T-helper 22 cell (primary cell): ENCODE results near the gene CTDP1.
"Not testable (repeated sequence)": the region's sequence is repeated elsewhere in the genome, so short reads cannot be mapped to it uniquely, and the experiment has no call there.

Experiments
- DNase-seq: peaks from one replicate; pipeline ENCODE4 v3.0.0-alpha.2; 2020; ENCODE audit warnings: low read depth

Gene CTDP1

GRCh38 chr18:79726721-79727120 is 47.1 kb downstream of the CTDP1 start:
- no peak for DNase-seq

GRCh38 chr18:79727211-79727610 is 47.6 kb downstream of the CTDP1 start:
- DNase-seq = no peak

DNA sequence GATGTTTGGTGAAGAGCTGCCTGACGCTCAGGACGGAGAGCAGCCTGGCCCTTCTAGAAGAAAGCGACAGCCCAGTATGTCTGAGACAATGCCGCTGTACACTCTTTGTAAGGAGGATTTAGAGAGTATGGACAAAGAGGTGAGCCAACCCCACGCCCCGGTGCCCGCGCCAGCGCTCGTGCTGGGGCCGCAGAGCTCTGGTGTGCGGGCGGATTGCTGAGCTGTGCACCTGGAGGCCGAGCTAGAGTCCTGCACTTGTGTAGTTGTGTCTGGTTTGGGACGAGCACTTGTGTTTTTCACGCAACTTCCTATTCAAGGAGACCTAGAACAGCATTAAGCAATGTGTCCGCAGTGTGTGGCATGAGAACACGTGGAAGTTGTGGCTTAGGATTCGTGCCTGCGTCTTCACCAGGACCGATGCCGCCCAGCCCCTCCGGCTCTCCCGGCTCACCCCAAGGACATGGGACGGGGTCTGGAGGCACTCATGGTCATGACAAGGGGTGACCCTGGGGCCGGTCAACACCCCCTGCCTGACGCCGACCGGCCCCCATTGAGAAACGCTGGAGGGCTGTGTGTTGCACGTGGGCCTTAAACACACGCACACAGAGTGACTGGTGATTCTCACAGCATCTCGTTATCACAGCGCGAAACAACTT is 49.5 kb downstream of the CTDP1 start:
- DNase-seq = no peak

- no peak for DNase-seq
Observed at GRCh38 chr18:79729611-79730010, 50.0 kb downstream of the CTDP1 start.

DNA sequence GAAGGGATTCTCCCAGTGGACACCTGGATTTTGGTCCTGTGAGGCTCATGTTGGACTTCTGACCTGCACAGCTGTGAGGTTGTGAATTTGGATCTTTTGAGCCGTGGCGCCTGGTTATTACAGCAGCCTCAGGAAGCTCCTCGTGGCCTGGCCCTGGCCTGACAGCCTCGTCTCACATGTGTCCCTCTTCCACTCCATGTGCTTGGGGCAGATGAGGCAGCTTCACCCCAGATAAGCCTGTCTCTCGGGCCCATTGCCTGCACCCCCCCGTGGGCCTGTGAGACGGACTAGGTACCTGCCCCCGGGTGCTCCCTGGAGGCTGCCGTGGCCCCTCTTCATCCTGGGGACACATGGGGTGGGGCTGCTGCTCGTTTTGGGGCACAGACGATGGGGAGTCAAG is 51.2 kb downstream of the CTDP1 start:
- no peak for DNase-seq

GRCh38 chr18:79731881-79732720 is 52.5 kb downstream of the CTDP1 start:
- DNase-seq = not testable (repeated sequence)

- DNase-seq = no peak
Observed at GRCh38 chr18:79732721-79733025, 53.1 kb downstream of the CTDP1 start.

GRCh38 chr18:79733135-79733701 is 53.6 kb downstream of the CTDP1 start:
- no peak for DNase-seq

GRCh38 chr18:79733986-79734770 is 54.6 kb downstream of the CTDP1 start:
- no peak for DNase-seq

DNA sequence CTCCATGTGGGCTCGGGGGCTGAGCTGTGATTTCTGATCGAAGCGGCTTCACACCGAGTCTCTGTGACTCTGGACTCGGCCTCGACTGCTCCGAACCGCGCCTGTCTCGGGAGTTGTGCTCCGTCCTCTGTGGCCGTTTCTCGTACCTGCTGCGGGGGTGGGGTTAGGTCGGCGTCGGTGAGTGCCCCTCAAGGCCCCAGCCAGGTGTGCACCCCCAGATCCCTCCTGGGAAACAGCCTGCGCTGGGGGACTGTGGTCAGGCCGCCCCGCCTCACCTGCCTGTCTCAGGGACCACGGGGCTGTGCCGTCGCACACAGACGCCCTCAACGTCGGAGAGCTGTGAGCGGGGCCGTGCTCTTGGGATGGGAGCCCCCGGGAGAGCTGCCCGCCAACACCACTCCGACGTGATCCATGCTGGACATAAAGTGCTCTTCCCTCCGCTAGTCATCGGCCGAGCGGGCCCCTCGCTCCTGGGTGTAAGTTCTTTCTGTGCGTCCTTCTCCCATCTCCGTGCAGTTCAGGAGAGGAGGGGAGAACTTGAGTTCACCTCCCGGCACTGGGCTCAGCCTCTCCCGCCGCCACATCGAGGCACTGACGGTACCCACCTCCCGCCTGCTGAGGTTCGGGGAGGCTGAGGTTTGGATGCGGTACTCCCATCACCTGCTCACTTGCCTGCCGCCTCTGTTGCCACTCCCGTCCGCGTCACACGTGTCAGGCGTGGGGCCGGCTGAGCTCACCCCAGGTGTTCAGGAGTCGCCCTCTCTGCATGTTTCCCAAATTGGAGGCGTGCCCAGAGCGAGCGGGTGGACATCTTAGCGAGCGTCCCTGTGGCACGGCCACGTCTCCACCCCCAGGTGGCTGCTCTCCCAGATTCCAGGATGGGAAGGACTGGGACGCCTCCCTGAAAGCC is 55.7 kb downstream of the CTDP1 start:
- no peak for DNase-seq

DNA sequence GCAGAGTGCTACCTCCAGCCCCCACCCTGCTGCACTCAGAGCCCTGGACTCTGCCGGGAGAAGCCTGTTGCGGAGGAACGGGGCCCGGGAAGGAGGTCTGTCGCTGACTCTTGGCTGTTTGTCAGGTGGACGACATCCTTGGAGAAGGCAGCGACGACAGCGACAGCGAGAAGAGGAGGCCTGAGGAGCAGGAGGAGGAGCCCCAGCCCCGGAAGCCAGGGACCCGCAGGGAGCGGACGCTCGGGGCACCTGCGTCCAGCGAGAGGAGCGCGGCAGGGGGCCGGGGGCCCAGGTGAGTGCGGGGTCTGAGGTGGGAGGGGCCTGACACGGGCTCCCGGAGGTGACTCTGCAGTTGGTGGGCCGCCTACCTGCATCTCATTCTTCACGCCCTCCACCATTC is 56.6 kb downstream of the CTDP1 start:
- DNase-seq = no peak

GRCh38 chr18:79736846-79737245 is 57.2 kb downstream of the CTDP1 start:
- no peak for DNase-seq

- DNase-seq = no peak
Observed at GRCh38 chr18:79737426-79737825, 57.8 kb downstream of the CTDP1 start.

DNA sequence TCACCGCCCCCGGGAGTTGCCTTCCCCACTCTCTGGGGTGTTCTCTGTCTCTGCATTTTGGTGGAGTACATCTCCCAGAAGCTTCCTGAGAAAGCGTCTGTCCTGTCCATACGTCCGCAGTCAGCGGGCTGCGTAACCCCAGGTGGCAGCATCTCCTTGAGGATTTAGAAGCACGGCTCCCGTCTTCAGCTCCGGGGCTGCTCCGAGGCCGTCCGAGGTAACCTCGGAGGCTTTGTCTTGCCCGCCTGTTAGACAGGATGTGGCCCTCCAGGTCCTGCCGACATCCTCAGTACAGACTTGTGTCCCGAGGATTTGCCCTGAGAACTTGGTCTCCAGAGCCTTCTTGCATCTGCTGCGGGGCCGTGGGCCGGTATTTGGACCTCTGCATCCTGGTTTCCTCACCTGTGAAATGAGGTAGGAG is 58.4 kb downstream of the CTDP1 start:
- DNase-seq = no peak

- no peak for DNase-seq
Observed at GRCh38 chr18:79738581-79739439, 59.2 kb downstream of the CTDP1 start.

DNA sequence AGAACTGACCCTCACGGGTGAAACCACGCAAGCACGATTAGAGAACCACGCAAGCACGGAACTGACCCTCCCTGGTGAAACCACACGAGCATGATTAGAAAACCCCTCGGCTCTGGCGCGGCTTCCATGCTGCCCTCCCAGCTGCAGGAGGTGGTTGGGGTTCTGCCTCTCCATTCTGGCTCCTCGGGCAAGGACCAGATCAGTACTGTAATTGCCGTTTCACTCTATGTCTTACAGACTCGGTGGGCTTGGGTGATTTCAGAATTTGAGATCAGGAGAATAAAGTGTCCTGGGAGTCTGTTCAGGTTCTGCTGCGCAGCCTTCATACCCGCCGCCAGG is 59.8 kb downstream of the CTDP1 start:
- no peak for DNase-seq

DNA sequence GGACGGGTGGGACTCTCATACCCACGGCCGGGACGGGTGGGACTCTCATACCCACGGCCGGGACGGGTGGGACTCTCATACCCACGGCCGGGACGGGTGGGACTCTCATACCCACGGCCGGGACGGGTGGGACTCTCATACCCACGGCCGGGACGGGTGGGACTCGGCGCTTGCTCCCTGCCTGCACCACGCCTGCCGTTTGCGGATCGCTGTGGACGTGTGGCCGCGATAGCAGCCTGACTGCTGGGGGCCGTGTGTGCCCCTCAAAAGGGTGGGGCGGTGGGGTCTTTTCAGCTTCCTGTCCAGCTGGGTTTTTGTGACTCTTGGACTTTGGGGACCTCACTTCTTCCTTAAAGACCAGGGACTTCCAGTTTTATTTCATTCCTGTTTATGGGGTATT is 60.4 kb downstream of the CTDP1 start:
- not testable (repeated sequence) for DNase-seq

DNA sequence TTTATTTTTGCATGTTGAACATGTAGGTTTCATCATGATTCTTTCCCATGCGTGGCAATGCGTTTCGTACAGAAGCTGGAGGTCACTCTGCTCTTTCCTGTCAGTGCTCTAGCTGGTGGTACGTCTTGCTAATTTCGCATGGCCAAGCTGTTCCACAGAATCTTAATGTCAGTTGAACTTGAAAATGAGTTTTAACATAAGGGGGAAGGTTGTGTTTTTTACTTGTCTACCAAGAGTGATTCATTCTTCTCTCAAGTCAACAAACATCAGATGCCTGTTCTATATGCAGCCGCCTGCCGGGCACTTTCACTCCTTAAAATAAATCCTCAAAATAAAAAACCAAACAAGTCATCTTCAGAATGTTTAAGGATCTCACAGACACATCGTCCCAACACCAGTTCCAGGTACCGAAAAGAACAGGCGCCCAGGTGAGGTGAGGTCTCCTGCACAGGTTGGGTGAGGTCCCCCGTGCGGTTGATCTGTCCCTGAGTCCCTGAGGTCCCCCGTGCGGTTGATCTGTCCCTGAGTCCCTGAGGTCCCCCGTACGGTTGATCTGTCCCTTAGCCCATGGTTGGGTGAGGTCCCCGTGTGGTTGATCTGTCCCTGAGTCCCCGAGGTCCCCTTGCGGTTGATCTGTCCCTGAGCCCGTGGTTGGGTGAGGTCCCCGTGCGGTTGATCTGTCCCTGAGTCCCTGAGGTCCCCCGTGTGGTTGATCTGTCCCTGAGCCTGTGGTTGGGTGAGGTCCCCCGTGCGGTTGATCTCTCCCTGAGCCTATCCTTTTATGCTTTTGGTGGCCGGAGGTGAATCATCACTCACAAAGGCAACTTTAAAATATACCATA is 61.1 kb downstream of the CTDP1 start:
- DNase-seq = no peak

DNA sequence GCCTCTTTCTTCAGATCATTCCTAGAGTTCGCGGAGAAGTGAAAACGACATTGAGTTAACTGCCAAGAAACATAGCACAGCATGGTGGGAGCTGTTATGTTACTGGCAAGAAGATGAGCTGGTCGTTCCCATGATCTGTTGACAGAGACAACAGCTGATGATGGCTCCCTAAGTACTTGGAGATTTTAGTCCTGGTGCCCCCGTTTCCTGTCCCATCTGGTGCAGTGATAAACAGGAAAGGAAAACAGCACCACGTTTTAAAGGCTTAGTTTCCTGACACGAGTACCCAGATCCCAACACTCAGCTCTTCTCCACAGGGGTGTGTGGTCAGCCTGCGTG is 61.7 kb downstream of the CTDP1 start:
- DNase-seq = no peak

- no peak for DNase-seq
Observed at GRCh38 chr18:79742076-79742475, 62.5 kb downstream of the CTDP1 start.
